Hypothalamus (tissue), 51 donors: ENCODE results near the gene FUT4.
A peak's percentile ranks its signal among the peaks of the same experiment; 100 is the strongest.
"Not testable (repeated sequence)": the region's sequence is repeated elsewhere in the genome, so short reads cannot be mapped to it uniquely, and the experiment has no call there.

ENCODE experiments used
- DNase-seq, 51 donors: peaks; one replicate each; lab custom pipeline; 2025; lab: John Stamatoyannopoulos, UW

FUT4 gene

GRCh38 chr11:94543695-94544645, at the start of gene FUT4:
TSS of gene FUT4 (plus strand) at chr11:94543921. CDS start at chr11:94544134, 213 bp downstream.
- peak in 48 of 51 donors; percentile 27 to 90 (median 66) for DNase-seq

DNA sequence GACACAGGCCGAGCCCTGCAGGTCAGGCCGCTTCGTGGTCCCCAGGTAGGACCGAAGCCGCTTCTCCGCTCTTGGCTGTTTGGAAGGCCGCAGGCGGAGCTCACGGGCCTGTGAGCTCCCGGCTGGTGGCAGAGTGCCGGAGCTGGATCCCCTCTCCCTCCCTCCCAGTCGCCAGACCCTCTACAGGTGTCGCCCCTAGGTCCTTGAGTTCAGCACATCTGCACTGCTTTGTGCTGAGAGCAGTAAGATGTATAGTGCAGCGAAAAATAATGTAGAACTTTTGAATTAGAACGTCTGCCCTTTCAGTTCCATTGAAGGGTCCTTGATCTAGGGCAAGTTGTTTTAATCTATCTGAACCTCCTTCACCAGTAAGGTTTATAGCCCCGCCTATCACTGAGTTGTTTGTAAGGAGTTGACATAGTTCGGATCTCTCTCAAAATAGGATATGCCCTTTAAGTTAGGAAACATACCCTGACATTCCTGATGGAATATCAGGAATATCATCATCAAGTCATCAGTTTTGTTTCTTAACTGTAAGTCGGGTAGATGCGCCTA, 49.5 kb upstream of the FUT4 start:
- DNase-seq = no peak

- no peak for DNase-seq
Measured at GRCh38 chr11:94500181-94500580, 43.5 kb upstream of the FUT4 start.

- DNase-seq = no peak
Measured at GRCh38 chr11:94501522-94501921, 42.2 kb upstream of the FUT4 start.

- peak in 1 of 51 donors; percentile 22 for DNase-seq
Measured at GRCh38 chr11:94504689-94505293, 38.9 kb upstream of the FUT4 start.

GRCh38 chr11:94506513-94506912, 37.2 kb upstream of the FUT4 start:
- DNase-seq = not testable (repeated sequence)

DNA sequence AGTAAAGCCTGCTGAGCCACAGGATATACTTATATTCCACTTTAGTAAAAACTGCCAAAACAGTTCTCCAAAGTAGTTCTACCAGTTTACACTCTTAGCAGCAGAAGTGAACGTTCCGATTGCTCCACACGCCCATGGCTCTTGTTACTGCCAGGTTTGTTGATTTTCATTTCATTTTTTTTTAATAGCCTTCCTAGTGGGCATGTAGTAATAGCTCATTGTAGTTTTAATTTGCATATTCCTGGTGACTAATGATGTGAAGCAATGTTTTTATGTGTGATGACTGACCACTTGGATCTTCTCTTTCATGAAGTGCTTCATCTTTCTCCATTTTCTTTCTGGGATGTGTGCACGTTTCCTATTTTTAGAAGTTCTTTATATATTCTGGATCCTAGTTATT, 36.2 kb upstream of the FUT4 start:
- no peak for DNase-seq

DNA sequence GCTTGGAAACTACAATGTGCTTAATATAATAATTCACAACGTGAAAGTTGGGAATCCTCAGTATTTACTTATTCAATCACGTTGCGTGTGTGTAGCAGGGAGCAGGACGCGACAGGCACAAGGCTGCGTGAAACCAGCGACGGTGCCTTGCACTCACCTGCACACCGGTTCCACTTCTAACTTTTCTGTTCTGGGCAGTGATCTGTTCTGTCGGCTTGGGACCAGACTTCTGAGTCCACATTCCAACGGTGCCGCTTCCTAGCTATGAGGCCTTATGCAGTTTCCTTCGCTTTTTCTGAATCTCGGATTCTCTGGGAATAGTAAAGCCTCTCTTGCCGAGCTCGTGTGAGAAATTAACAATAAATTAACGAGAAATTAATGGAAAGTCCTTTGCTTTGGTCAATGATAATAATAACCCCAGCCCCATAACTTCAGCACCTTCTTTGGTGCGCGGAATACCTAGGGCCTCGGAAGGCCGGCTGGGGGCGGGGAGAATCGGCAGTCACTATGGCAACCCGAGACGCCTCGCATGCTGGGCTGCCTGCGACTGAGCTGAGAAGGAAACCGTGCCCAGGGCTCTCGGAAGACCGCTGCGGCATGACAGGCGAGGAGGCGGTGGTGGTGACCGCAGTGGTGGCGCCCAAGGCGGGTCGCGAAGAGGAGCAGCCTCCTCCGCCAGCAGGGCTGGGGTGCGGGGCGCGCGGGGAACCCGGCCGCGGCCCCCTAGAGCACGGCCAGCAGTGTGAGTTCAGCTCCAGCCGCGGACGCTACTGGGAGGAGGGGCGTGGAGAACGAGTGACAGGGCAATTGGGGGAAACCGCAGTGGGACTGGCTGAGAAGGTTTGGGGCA, 31.6 kb upstream of the FUT4 start, which contains the start of gene C11orf97:
Gene C11orf97 (plus strand): TSS at position 530 of the 850 bp plus-strand sequence. CDS start 68 bp downstream, at position 598.
- DNase-seq = peak in 44 of 51 donors; percentile 9 to 89 (median 50)

DNA sequence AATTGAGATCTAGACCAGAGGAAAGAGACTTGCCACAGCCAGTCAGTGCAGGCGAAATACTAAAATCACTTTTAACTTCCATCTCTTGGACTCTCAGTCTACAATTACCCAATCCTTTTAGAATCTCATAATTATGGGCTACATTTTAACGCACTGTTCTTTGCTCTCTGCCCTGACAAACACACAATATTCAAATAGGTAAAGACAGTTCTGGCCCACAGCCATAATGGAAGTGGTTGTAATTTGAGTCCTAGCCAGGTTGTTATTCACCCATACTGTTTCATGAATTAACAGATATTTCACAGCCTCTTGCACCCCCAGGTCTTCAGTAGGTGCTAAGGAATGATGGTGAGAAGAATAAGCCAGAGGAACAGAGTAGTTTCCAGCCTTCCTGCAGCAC, 30.6 kb upstream of the FUT4 start:
- DNase-seq = no peak

DNA sequence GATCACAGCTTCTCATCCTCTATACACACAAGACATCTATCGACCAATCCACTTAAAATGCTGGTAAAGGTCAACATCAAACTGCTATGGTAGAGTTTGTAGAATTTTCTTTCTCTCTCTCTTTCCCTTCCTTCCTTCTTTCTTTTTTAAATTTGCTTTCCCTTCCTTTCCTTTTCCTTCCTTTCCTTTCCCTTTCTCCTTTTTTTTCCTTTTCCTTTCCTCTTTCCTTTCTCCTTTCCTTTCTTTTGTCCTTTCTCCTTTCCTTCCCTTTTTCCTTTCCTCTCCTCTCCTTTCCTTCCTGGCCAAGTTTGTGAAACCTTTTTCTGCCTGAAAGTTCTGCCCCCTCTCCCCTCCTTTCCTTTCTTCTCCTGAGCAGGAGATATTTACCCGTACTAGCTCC, 28.3 kb upstream of the FUT4 start:
- no peak for DNase-seq

- no peak for DNase-seq
Measured at GRCh38 chr11:94516725-94517124, 27.0 kb upstream of the FUT4 start.

- DNase-seq = no peak
Measured at GRCh38 chr11:94518300-94518699, 25.4 kb upstream of the FUT4 start.

GRCh38 chr11:94519478-94520084, 24.1 kb upstream of the FUT4 start:
- DNase-seq = peak in 2 of 51 donors; percentile 4 to 34

GRCh38 chr11:94521684-94522083, 22.0 kb upstream of the FUT4 start:
- DNase-seq = no peak

DNA sequence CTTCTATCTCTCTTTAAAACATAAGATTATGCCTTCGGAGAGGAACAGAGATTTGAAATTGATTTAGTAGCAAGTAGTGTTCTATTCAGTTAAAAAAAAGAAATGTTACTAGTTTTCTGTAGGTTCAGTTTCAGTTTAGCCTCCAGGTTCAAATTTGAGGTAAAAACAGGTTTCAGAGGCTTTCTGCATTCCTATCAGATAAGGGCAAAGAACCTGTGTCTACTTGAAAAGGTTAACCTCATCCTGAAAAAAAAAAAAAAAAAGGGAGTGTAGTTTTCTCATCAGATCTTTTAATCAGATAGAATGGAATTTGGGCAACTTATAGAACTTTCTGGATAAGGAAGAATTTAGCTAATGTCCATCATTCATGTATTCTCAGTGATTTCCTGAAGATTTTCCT, 19.4 kb upstream of the FUT4 start:
- no peak for DNase-seq

DNA sequence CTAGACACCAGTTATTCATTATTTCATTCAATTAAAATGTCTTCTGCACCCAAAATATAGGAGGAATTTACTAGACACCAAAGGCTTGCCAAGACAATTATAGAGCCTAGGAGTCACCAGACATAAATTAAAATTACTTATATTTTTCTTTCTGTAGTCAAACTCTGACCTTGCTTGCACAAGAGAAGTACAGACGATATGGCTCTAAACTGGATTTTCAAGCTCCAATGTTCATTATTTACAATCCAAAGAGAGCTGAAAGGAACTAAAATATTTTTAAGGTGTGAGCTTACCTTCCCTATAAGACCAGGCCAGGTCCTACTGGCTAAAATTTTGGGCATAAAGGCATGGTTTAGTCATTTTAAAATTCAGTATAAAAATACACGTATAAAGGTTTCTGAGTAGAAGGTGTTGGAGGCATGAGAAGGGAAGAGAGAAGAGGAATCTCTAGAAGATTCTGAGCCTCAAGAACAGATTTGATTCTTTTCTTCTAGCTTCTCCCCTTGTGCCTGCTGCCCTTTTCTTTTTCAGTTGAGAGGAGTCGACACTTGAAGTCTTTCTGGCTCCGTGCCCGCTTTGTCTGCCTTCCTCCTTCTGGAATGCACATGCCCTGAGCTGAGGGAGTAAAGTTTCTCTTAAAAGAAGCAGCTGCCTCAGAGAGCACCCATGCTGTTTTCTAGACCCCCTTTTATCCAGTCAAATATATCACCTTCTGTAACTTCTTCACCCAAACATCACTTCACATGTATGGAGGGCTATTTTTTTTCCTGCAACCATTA, 18.0 kb upstream of the FUT4 start:
- peak in 15 of 51 donors; percentile 2 to 36 (median 12) for DNase-seq

DNA sequence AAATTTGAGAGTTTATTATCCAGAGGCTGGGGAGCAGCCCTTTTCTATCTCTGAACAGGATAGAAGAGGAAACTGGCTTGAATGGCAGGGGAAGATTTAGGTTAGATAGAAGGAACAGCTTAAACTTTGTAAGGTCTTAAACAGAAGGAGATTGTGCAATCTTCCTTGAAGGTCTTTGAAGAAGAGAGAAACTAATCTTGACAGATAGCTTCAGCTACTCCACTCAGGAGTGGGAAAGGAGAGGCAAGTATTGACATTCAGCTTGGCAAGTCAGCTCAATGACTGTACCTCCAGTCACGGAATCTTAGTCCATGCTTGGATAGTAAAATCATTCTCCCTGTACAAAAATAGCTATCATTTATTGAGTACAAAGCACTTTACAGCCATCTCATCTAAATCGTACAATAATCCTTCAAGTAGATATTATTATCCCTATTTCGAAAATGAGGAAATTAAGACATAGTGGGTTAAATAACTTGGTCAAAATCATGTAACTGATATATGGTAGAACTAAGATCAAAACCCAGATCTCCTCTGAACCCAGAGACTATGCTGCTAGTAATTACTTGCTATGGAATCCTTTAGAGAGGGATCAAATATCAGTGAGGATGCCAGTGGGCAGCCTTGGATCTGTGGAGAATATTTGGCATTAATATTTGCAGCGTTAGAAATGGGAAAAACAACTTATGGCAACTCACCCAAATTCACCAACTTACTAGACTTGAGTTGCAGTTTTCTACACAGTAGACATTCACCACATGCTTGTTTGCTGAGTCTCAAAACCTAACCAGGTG, 16.9 kb upstream of the FUT4 start:
- no peak for DNase-seq

DNA sequence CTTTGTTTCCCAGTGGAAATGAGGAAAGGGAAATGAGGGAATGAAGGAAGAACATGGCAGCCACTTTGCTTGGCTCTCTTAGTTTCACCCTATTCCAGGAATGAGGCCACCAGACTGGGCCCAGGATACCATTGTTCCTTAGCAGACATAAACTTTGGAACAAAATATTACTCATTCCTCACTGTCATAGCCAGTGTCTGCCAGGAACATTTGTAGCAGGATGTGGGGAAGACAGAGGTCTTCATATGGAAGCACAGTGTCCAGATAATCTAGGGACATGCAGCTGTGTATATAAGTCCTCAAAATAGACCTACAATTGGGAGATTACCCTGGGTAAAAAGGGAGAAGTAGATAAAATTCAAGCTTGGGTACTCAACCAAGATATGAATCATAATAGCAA, 15.2 kb upstream of the FUT4 start:
- DNase-seq = no peak
